Stimulated activated CD4-positive, alpha-beta T cell treated with anti-CD3 and anti-CD28 coated beads, Interleukin-12 subunit alpha, Interleukin-12 subunit beta, amount 100 ng/mL, for 24 hours (primary cell): ENCODE measurements around the gene NREP.

ENCODE experiments used
- DNase-seq, 2 experiments: peaks; one replicate each; pipeline ENCODE4 v3.0.0-alpha.2; 2020; ENCODE audit warnings: low read depth in 2 of 2

NREP gene

GRCh38 chr5:111697881-111698757 is 58.9 kb downstream of the NREP start:
- DNase-seq = no peak

- no peak for DNase-seq
These were observed 59.8 kb downstream of the NREP start for GRCh38 chr5:111697215-111697614.

GRCh38 chr5:111695991-111696390 is 61.0 kb downstream of the NREP start:
- DNase-seq = no peak

GRCh38 chr5:111694133-111694532 is 62.9 kb downstream of the NREP start:
- DNase-seq = no peak

- DNase-seq = no peak
These were observed 65.1 kb downstream of the NREP start for GRCh38 chr5:111691914-111692313.

GRCh38 chr5:111691508-111691907 is 65.5 kb downstream of the NREP start:
- DNase-seq = no peak

- DNase-seq = no peak
These were observed 67.5 kb downstream of the NREP start for GRCh38 chr5:111689357-111689935.

GRCh38 chr5:111685969-111686368 is 71.0 kb downstream of the NREP start:
- no peak for DNase-seq

GRCh38 chr5:111682641-111683040 is 74.4 kb downstream of the NREP start:
- no peak for DNase-seq

- no peak for DNase-seq
These were observed 74.9 kb downstream of the NREP start for GRCh38 chr5:111682121-111682520.

GRCh38 chr5:111681414-111682120 is 75.4 kb downstream of the NREP start:
- DNase-seq = no peak

- DNase-seq = no peak
These were observed 76.1 kb downstream of the NREP start for GRCh38 chr5:111680737-111681413.

- no peak for DNase-seq
These were observed 77.4 kb downstream of the NREP start for GRCh38 chr5:111679611-111680010.
